Measurements from ENCODE around the gene DAPK1. TPM values are rescaled to one million over a fixed set of nuclear protein-coding genes. Genes with fewer than 3 reads are reported as not detected.

DAPK1 gene
- total and polyA plus RNA-seq, 2 donors from 2014 or later, result 15.5 to 166 TPM

- TF ChIP-seq CTCF (IDR thresholded peaks at IDR 0.05; ENCODE audit: borderline replicate concordance, extremely low read depth, insufficient read depth), result no peak
- DNase-seq, result peak in 3 of 5 donors; percentile 14 to 66 (median 44)
- Histone ChIP-seq H3K4me1 (ENCODE audit: control insufficient read depth in 2 of 3, insufficient read depth in 2 of 3, low read depth in 1 of 3, low read length in 3 of 3) (peaks cover 0 to 2% (median 0%) of the 10 kb centered on the region in 3 donors), H3K27ac (ENCODE audit: low read depth in 2 of 2, low read length in 2 of 2) (no peak overlapping the region), H3K9me3 (ENCODE audit: control insufficient read depth in 2 of 3, insufficient read depth in 1 of 3, low read length in 3 of 3) (no peaks in the 10 kb centered on the region), H3K36me3 (ENCODE audit: control insufficient read depth in 2 of 3, insufficient read depth in 3 of 3, low read length in 3 of 3) (no peaks in the 10 kb centered on the region), H3K9ac (ENCODE audit: low read length in 3 of 3) (no peak overlapping the region), H3K4me3 (ENCODE audit: low read length in 3 of 3) (no peak overlapping the region), H3K27me3 (ENCODE audit: control insufficient read depth, insufficient read depth, low read length) (no peaks in the 10 kb centered on the region)
- intact Hi-C loops (cut with DNase I), result no loop called here
- FAIRE-seq, result no peak
Measured at GRCh38 chr9:87465816-87466215, 31.9 kb upstream of the DAPK1 start.

- H3K27me3 ChIP-seq (ENCODE audit: control insufficient read depth, insufficient read depth, low read length), result no peaks in the 10 kb centered on the region
- FAIRE-seq (no peak), DNase-seq (no peak)
- H3K4me1 ChIP-seq (ENCODE audit: control insufficient read depth in 2 of 3, insufficient read depth in 2 of 3, low read depth in 1 of 3, low read length in 3 of 3), result peaks cover 0 to 2% (median 0%) of the 10 kb centered on the region in 3 donors
- TF ChIP-seq CTCF (IDR thresholded peaks at IDR 0.05; ENCODE audit: borderline replicate concordance, extremely low read depth, insufficient read depth), result no peak
- no peak overlapping the region for H3K9ac ChIP-seq (ENCODE audit: low read length in 3 of 3)
- H3K4me3 ChIP-seq (ENCODE audit: low read length in 3 of 3), result no peak overlapping the region
- no peaks in the 10 kb centered on the region for H3K9me3 ChIP-seq (ENCODE audit: control insufficient read depth in 2 of 3, insufficient read depth in 1 of 3, low read length in 3 of 3)
- H3K27ac ChIP-seq (ENCODE audit: low read depth in 2 of 2, low read length in 2 of 2), result no peak overlapping the region
- H3K36me3 ChIP-seq (ENCODE audit: control insufficient read depth in 2 of 3, insufficient read depth in 3 of 3, low read length in 3 of 3), result no peaks in the 10 kb centered on the region
- intact Hi-C loops (cut with DNase I), result no loop called here
Measured at GRCh38 chr9:87467187-87467586, 30.5 kb upstream of the DAPK1 start.

- intact Hi-C loops (cut with DNase I), result no loop called here
- no peaks in the 10 kb centered on the region for H3K27me3 ChIP-seq (ENCODE audit: control insufficient read depth, insufficient read depth, low read length)
- H3K9me3 ChIP-seq (ENCODE audit: control insufficient read depth in 2 of 3, insufficient read depth in 1 of 3, low read length in 3 of 3), result no peaks in the 10 kb centered on the region
- H3K4me1 ChIP-seq (ENCODE audit: control insufficient read depth in 2 of 3, insufficient read depth in 2 of 3, low read depth in 1 of 3, low read length in 3 of 3), result no peaks in the 10 kb centered on the region
- H3K36me3 ChIP-seq (ENCODE audit: control insufficient read depth in 2 of 3, insufficient read depth in 3 of 3, low read length in 3 of 3), result no peaks in the 10 kb centered on the region
- TF ChIP-seq CTCF (IDR thresholded peaks at IDR 0.05; ENCODE audit: borderline replicate concordance, extremely low read depth, insufficient read depth), result no peak
- FAIRE-seq, result no peak
- no peak overlapping the region for H3K27ac ChIP-seq (ENCODE audit: low read depth in 2 of 2, low read length in 2 of 2)
- no peak overlapping the region for H3K9ac ChIP-seq (ENCODE audit: low read length in 3 of 3)
- no peak for DNase-seq
- no peak overlapping the region for H3K4me3 ChIP-seq (ENCODE audit: low read length in 3 of 3)
Measured at GRCh38 chr9:87469793-87470465, 27.7 kb upstream of the DAPK1 start.
